Spleen (tissue), 7 donors: ENCODE results near the gene TRIP6.

Experiments used
- POLR2A ChIP-seq, 3 donors: fragments of 450-650 bp; IDR thresholded peaks; one replicate each; pipeline ENCODE4 v1.5.1; 2017; ENCODE audit warnings: antibody characterized with exemption in 3 of 3, mild to moderate bottlenecking in 1 of 3
- POLR2AphosphoS5 ChIP-seq, 3 donors: sonication (generic); formaldehyde crosslinking; IDR thresholded peaks; one replicate each; pipeline ENCODE4 v1.5.1; 2017; ENCODE audit warnings: antibody characterized with exemption in 3 of 3
- TF ChIP-seq, protein P1 (sequence below), 11 experiments: fragments of 200-600 bp in 7 of 11; fragments of 450-650 bp in 4 of 11; sonication (generic) in 4 of 11; IDR thresholded peaks in 8 of 11; conservative IDR thresholded peaks in 3 of 11; 1 replicate in 7 of 11; 2 replicates in 4 of 11; pipeline versions ENCODE4 v1.4.0 to v1.8.0; 2016 to 2021; ENCODE audit warnings: antibody characterized with exemption in 11 of 11, inconsistent platforms in 4 of 11, mild to moderate bottlenecking in 1 of 11
- donor health status: DM: no; HTN: no; CAD: no; lungs with moderate emphysema.
- donor health status: DM: no; HTN: no; CAD: no.
- donor health status: DM: no; HTN: no; CAD: no.

GRCh38 chr7:100875356-100875751 lies 8.2 kb downstream of the TRIP6 start:
- TF ChIP-seq POLR2A (IDR thresholded peaks at IDR 0.05) (no peak), POLR2AphosphoS5 (IDR thresholded peaks at IDR 0.05) (no peak)
- TF ChIP-seq, protein P1, sequence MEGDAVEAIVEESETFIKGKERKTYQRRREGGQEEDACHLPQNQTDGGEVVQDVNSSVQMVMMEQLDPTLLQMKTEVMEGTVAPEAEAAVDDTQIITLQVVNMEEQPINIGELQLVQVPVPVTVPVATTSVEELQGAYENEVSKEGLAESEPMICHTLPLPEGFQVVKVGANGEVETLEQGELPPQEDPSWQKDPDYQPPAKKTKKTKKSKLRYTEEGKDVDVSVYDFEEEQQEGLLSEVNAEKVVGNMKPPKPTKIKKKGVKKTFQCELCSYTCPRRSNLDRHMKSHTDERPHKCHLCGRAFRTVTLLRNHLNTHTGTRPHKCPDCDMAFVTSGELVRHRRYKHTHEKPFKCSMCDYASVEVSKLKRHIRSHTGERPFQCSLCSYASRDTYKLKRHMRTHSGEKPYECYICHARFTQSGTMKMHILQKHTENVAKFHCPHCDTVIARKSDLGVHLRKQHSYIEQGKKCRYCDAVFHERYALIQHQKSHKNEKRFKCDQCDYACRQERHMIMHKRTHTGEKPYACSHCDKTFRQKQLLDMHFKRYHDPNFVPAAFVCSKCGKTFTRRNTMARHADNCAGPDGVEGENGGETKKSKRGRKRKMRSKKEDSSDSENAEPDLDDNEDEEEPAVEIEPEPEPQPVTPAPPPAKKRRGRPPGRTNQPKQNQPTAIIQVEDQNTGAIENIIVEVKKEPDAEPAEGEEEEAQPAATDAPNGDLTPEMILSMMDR (IDR thresholded peaks at IDR 0.05 in 8 of 11, conservative IDR thresholded peaks at IDR 0.05 in 3 of 11), result no peak
